CD4-positive, alpha-beta T cell treated with Interferon alpha-2 for 1 hour (primary cell): ENCODE data around the gene CDK5R2.

Experiments
- DNase-seq, 2 donors: peaks; one replicate each; pipeline ENCODE4 v3.0.0-alpha.2; 2020 to 2022

The CDK5R2 gene

DNA sequence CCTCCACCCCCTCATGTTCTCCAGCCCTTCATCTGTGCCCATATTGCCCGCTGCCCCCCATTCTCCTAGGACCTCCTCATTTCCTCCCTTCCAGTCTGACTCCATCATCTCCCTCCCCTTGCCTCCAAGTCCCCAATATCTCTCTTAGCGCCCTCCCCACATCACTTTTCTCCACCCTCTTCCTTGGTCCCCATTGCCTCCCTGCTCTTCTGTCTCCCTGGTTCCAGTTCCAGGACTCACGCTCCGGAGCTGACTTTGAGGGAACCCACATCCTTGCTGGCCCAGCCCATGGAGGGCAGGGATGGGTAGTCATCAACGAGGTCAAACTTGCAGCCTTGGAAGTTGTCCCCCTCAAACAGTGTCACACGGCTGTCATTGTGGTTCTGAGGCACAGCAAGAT, 31.1 kb downstream of the CDK5R2 start:
- no peak for DNase-seq

DNA sequence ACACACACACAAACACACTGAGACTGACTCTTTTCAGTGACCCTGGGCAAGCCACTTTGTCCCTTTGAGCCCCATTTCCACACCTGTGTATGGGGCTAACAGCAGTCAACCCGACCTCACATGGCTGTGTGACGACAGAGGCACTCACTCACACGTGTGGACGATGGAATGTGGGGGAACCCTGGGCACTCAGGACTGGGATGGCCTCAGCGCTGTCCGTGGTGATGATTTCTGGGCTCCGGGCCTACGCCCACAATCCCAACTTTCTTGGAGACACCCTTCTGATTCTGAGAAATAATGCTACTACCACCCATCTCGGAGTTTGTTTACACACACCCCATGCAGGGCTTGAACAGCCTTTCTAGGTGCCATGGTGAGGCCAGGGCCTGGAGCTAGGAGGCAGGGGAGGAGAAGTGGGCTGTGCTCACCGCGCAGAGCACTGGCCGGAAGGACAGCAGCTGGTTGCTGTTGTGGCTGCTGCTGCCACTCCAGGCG, 32.3 kb downstream of the CDK5R2 start:
- DNase-seq: no peak

DNA sequence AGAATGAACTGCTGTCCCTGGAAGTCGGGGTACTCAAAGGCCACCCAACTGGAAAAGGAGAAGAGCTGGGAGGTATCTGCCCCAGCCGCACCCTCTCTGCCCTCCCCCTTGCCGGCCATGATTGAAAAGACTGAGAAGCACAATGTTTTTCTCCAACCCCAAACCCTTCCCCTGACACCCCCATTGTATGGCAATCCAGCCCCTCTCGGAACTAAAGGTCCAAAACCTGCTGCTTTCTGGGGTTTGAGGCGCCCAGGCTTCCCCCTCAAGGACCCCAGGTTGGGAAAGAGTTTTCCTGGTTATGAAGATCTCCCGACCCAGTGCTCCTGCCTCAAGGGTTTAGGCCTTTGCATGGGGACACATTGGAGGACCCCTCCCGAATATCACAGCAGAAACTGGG, 32.7 kb downstream of the CDK5R2 start:
- no peak for DNase-seq

DNA sequence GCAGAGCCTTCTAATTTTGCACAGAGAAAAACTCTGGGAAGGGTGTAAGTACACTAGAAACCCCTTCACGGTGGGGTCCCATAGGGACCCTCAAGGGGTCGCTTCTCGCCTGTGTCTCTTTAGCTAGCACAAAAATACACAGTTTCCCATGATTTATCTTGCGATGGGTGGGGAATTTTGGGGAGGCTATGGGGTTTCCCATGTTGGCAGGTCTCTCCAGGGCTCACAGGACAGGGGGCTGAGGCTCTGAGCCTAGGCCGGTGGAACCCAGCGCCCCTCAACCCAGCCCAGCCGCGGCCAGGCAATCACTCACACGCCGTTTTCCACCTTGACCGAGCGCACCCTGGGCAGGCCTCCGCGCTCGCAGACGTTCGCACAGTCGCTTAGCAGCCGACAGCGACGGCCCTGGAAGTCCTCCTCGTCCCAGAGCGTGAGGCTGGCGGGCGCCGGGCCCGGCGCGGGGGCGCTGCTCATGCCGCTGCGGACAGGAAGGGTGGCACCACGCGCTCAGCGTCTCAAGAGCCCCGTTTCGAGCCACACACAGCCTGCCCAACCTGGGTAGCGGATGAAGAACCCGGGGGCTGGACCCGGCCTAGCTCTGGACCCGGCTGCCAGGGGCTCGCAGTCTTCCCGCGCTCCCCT, 33.4 kb downstream of the CDK5R2 start:
- DNase-seq: no peak

DNA sequence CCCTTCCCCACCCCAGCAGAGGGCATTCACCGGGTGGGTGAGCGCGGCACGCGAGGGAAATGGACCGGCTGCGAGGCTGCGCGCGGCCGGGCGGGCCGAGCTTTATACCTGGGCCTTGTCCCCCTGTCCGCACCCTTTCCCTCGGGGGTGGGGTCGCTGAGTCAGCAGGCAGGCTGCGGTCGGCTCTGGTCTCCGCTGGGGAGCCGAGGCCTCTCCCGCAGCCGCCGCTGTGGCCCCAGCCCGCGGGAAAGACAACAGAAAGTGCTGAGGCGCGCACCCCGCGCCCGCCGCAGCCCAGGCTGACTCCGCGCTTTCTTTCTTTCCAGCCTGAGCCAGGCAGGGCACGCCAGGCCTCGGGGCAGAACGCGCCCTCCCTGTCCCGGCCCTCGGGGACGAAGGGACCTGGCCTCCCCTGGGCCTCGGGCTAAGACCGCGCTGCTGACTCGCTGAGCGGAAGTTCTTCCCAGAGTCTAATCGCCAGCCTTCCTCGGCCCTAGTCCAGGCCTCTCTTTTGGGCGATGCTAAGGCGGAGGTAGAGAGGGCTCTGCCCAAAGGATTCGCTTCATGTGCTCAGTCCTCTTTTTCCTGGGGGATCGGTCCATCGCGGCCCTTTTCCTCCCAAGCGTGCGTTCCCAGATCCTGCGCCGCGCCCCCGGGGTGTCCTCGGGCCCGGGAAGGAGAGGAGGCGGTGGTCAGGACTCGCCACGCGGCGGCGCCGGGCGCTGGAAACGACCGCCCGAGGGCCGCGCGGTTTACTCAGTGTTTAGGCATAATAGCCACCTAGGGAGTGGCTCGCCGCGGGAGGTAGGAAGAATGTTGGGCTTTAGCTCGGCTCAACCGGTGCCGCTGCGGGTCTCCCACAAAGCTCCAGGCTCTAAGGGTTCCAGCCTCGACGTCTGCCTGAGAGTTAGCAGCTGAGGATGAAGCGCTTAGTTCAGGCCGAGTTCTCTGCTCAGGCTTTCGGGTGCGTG, 34.2 kb downstream of the CDK5R2 start, which contains the start of gene CRYBA2:
Gene CRYBA2 (minus strand): TSS at position 78 of the 971 bp plus-strand sequence. CDS start 246 bp downstream, outside the sequence.
- no peak for DNase-seq

DNA sequence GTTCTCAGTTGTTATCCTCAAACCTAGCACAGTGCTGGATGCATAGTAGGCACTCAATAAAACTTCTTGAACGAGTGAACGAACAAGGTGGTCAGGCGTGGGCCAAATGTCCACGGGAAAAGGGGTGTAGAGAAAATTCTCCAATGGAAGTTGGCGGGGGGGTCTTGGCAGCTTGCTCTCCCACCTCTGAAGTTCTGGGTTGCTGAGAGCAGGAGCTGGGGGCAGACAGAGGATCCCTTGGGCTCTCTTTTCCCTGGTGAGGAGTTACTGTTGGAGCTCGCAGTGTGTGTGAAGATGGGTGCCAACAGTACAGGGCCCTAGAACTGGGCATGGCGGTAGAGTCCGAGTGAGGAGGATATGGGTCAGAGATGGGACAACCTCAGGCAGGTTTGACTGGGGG, 36.1 kb downstream of the CDK5R2 start:
- no peak for DNase-seq

DNA sequence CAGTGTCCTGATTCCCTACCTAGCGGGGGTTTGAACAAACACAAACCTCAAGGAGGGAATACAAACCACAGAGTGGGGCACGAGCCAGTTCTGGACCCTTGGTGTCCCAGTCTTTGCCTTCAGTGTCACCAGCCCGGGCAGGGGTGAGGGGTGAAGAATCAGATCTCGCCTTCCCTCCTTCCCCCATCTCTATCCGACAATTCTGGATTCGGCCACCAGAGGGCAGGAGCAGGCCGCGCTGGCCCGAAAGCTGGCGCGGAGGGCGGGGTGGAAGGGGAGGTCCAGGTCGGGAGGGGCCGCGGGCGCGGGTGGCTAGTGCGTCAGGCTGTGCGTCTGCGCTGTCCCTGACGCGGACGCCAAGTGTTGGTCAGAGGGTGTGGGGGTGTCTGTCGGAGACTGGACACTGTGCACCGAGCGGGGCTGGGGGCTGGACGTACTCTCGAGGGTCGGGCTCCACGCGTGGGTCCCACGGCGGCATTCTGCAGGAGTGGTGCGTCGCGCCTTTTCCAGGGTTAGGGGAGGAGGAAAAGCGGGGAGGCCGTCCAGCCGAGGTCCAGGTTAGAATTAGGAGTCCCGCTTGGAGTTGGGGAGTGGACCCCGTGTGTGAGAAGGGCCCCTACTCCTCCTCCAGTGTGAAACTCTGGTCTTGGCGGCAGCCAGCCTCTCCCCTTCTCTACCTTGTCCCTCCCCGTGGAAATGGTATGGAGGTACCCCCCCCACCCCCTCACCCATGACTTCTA, 36.7 kb downstream of the CDK5R2 start:
- peak; percentile 65 to 80 for DNase-seq

DNA sequence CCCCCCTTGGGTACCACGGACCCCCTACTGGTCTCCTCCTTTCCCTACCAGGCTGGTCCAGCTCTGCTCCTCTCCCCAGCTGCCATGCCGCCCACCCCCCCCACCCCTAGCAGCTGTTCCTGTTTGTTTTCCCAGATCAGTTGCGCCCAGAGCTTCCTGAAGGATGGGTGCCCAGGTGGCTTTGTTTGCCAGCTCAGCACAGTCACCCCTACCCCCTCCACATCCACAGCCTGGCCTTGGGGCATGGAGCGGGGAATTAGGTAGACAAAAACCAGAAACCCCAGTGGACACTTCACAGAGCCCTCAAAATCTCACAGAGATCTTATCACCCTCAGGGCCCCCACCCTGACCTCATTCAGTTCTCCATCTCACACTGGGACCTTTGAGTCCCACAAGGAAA, 37.5 kb downstream of the CDK5R2 start:
- DNase-seq: no peak

DNA sequence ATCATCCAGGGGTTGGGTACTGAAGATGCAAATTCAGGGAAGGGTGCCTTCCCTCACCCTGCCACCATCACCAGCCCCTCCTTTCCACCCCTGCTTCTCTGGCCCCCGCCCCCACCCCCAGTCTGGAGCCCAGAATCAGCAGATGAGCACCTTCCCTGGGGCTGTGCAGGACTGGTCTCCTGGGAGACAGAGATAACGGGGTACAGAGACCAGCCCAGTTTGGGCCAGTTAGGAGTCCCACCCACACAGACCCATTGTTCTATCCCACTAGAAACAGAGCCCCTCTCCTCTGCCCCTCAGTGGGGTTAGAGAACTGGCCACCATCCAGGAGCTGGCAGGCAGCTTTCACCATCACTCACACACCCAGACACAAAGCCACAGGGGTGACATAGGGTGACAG, 38.3 kb downstream of the CDK5R2 start:
- no peak for DNase-seq

DNA sequence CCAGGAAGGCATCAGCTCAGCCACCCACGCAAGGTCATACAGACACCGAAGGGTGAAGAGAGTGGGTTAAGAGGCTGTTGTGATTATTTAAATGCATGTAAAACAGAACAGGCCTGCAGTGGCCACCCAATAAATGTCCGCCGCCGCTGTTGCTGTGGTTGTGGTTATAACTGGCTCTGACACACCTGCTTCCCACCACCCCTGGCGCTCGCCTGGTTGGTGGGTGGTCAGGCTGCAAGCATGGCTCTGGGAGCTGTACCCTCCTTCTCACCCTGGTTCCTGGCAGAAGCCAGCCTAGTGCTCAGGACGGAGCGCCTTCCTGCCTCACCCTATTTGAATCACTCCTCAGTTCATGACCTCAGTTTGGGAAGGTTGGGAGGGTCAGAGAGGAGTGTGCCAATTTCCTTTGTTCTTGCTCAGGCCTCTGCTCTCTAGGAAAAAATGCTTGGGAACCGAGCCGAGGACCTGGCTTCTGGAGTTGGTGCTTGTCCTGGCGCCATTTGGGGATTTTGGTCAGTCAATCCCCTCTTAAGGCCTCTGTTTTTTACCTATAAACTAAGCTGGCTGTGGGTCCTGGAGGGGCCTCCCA, 39.0 kb downstream of the CDK5R2 start:
- no peak for DNase-seq

DNA sequence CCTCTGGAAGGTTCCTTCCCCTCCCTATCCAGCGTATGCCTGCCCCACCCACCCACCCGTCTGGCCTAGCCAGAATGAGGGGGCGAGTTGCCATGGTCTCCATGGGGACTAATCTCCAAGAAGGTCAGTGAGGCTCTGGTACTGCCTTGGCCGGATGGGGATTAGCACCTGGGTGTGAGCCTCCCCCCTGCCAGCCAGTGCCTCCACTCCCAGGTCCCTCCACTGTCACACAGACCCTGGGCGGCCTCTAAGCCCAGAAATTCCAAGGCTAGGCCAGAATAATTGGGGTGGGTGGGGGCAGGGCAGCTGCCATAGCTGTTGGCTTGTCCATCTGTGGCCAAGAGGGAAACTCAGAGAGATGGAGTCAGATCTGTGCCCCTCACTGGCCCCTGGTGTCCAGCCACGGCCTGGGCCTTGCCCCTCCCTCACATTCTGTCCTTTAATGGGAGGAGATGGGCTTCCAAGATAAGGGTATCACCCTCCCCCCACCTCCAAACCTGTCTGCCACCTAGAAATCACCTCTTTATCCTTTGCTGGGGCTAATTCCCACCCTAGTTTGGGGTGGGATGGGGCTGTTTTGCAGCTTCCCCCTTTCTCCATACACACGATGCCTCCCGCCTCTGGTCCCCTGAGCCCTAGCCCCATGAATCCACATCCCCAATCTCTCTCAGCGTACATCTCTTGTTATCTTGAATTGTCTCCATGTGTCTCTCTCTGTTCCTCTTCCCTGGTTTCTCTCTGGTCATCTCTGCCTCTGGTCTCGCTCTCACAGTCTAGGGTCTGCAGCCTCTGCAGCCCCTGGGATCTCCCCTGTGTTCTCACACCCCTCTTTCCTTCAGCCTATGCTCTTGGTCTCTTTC, 39.8 kb downstream of the CDK5R2 start:
- DNase-seq: no peak

DNA sequence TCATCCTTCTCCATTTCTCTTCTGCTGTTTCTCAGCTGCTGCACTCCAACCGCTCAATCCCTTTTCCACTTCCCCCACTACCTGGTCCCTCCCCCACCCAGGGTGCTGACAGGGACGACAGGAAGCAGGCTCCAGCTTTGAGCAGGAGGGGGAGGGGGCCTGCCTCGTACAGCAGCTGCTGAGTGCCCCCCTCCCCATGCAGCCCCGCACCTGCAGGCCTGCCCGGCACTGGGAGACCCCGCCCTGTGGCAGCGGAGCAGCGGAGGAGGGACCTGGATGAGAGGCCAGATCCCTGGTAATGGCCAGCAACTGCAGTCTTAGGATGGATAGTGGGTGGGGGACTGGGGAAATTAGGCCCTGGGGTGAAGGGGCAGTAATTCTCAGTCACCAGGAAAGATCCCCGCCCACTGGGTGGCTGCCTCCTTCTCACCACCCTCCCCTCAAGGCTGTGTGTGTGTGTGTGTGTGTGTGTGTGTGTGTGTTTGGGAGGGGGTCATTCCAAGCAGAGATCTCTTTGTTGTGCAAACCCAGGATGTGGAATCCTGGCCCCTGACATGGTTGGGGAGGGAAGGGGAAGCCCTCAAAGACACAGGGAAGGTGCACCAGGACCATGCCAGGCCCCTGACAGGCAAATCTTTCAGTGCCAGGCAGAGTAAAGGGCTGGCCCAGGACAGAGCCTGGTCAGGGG, 40.6 kb downstream of the CDK5R2 start:
- DNase-seq: no peak

DNA sequence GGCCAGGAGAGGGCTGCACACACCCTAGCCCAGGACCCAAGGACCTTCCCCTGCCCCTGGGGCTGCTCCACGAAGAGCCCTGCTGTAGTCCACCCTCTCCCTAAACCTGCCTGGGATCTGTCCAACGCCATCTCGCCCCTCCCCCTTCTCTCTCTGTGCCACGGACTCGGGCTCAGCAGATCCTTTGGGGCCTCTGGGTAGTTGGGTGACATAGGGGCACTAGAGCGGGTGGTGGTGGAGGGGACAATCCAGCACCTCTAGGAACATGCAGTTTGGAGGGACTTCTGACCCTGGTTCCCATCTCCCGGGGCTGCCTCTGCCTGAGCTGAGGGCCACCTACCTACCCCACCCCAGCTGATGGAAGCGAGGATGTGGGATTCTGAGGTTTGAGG, 41.1 kb downstream of the CDK5R2 start:
- no peak for DNase-seq

DNA sequence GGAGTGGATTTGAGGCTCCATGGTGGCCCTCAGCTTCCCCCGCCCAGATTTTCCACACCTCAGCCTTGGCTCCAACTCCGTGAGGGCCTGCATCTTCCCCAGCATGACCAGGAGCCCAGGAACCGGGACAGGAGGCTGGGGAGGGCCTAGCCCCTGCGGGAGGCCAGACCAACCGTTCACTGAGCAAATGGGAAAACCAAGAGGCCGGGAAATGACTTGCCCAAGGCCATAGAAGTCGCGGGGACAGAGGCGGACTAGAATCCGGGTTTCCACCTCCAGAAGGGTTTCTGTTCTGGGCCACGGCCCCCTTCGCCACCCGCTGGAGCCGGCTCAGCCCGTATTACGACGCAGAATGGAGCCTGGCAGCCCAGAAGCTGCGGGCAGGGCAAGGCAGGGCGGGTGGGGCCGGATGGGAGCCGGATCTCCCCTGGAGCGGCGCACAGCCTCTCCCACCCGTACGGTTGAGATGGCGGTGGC, 41.7 kb downstream of the CDK5R2 start:
- DNase-seq: no peak

DNA sequence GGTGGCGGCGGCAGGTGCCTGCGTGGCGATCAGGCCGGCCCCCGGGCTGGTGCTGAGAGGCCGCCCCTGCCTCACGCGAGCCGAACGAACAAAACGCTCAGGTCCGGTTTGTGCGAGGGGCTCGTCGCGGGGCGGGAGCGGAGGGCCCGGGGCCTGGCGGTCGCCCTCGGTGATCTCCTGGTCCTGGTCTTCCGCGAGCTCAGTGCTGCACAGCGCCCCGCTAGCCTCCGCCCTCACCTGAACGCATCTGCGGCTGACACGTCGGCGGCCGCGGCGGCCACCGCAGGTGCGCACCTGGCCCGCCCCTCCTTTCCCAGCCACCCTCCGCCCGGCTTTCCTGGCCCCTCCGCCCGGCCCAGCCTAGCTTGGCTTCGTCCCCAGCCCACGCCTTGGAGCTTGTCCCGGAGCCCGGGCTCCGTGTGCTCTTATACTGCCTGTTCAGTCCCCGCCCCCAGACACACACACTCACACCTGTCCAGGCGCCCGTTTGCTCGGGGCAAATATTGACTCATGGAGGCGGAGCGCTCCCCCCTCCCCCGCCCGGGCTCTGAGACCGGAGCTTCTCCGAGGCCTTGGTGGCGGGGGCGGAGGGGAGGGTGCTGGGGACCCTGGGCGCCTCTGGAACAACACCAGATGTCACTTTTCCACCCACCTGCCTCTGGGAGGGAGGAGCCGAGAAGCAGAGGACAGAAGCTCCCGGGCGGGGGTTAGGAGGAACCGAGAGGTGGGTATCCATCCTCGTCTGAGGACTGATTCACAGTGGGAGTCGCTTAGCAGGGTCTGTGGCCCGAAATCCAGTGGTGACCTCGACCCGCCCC, 42.3 kb downstream of the CDK5R2 start:
- no peak for DNase-seq

DNA sequence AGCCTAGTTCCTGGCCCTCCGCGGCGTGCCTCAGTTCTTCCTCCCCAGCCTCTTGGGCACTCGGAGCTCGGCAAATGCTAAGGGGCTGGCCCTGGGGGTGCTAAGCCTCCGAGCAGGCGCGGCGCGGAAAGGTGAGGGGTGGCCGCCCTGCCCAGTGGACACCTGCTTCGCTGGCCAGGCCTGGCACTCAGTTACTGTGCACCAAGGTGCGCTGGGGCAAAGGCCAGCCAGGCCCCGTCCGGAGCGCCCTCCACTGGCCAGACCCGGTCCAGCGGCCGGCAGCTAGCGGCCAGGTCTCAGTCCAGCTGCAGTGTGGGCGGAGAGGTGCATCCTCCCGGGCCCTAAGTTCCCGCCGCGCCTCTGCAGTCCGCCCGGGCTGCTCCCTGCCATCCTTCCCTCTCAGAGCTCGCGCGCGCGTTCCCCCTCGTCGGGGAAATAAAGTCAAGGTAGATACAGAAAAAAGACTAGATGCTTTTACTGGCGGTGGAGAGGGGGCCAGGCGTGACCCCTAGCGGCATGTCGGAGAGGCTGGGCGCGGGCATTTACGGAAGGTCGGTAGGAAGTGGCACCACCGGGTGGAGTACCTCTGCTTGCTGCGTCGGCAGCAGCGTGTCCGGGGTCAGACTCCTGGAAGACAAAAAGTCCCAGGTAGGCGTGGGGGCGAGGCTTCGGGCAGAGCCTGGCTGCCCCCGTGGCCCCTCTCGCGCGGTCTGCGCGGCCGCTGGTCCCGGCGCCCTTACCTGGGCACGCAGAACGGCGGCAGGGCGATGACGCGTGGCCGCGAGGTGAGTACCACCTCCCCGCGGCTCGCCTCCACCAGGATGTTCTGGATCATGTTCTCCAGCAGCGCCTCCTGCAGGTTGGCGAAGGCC, 43.2 kb downstream of the CDK5R2 start:
- peak; percentile 12 to 42 for DNase-seq

DNA sequence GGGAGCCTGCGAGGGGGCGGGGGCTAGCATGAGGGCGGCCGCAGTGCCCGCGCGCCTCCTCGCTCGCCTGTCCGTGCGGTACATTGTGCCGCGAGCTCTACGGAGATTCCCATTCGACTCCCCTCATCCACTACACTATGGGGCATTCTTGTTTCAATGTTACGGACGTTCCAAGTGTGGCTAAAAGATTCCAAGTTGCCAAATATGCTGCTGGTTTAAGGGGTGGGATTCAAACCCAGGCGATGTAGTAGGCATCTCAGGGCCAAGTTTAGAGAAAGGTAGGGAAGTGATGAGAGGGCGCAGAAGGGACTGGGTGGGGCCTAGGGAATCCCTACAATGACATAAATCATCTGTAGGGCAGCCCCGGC, 43.8 kb downstream of the CDK5R2 start:
- DNase-seq: no peak

DNA sequence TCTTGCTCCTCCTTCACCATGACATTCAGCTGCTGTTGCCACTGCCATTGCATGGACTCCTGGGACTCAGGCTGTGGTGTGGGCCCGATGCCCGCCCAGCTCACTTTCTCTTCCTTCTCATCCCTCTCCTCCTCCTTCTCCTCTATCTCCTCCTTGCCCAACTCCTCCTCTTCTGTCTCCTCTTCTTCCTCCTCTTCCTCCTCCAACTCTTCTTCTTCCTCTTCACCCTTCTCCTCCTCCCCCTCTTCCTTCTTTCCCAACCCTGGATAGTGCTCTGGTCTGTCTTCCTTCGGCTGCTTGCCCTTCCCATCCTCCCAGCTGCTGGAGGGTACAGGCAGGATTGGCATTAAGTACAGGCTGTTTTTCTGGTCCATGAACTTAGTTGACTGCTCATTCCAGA, 44.5 kb downstream of the CDK5R2 start:
- DNase-seq: no peak

DNA sequence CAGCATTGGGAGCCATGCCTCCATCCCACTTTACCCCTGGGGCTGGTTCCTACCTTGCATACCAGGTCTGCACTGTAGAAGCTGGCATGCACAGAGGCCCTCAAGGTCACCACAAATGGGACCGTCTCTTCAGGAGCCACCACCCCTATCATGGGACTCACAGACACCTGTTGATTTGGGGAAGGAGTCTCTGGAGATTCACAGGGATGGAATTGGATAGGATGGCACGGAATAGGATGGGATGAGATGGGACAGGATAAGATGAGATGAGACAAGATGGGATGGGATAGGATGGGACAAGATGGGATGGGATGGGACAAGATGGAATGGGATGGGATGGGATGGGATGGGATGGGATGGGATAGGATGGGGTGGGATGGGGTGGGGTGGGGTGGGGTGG, 49.8 kb downstream of the CDK5R2 start:
- no peak for DNase-seq
